Kidney (tissue), 14 donors: ENCODE measurements around the gene USP48. TPM values are rescaled to one million over a fixed set of nuclear protein-coding genes. Genes with fewer than 3 reads are reported as not detected.

ENCODE experiments used
- DNase-seq, 5 donors: peaks; one replicate each; pipeline ENCODE4 v3.0.0-alpha.2; 2013 to 2020
- FAIRE-seq: peaks from 2 replicates; lab custom pipeline; 2012; peaks lifted over from hg19 to GRCh38; lab: Jason Lieb, UNC
- H3K27ac ChIP-seq, 2 donors: one replicate each; pipeline ENCODE4 v1.7.0; 2013; ENCODE audit warnings: low read depth in 2 of 2, low read length in 2 of 2, inconsistent platforms in 1 of 2
- H3K27me3 ChIP-seq: one replicate; pipeline ENCODE4 v1.7.1; 2013; ENCODE audit warnings: low read length, inconsistent platforms; ENCODE audit not compliant: control insufficient read depth, insufficient read depth
- H3K36me3 ChIP-seq, 3 donors: one replicate each; pipeline versions ENCODE4 v1.7.0 to v1.7.1; 2013; ENCODE audit warnings: low read length in 3 of 3, control low read depth in 1 of 3, inconsistent platforms in 1 of 3; ENCODE audit not compliant: insufficient read depth in 3 of 3, control insufficient read depth in 2 of 3
- H3K4me1 ChIP-seq, 3 donors: one replicate each; pipeline versions ENCODE4 v1.7.0 to v1.7.1; 2013; ENCODE audit warnings: low read length in 3 of 3, inconsistent platforms in 1 of 3, low read depth in 1 of 3; ENCODE audit not compliant: control insufficient read depth in 2 of 3, insufficient read depth in 2 of 3
- H3K4me3 ChIP-seq, 3 donors: one replicate each; pipeline versions ENCODE4 v1.7.0 to v1.8.1; 2013; ENCODE audit warnings: low read length in 3 of 3, control low read depth in 1 of 3, inconsistent platforms in 1 of 3
- H3K9ac ChIP-seq, 3 donors: one replicate each; pipeline versions ENCODE4 v1.7.0 to v1.7.1; 2013; ENCODE audit warnings: low read length in 3 of 3, control low read depth in 1 of 3, inconsistent platforms in 1 of 3
- H3K9me3 ChIP-seq, 3 donors: one replicate each; pipeline versions ENCODE4 v1.7.0 to v1.7.1; 2013; ENCODE audit warnings: low read length in 3 of 3, control low read depth in 1 of 3, inconsistent platforms in 1 of 3; ENCODE audit not compliant: control insufficient read depth in 2 of 3, insufficient read depth in 1 of 3
- intact Hi-C: fragments of 100-400 bp; cut with DNase I; formaldehyde crosslinking; loops from one replicate; pipeline ENCODE4 v1.11.1; 2022
- polyA plus RNA-seq: library from polyadenylated mRNA; stranded (reverse); fragments of 350-450 nt; fragmentation: Illumina TruSeq; extraction: RNeasy Lipid Tissue Mini Kit (QIAGEN cat#74804); gene quantifications from one replicate; pipeline ENCODE4 v1.2.3, GENCODE V29; 2014; ENCODE audit warnings: low read depth, low replicate concordance; ENCODE audit not compliant: insufficient read depth
- total RNA-seq: library from RNA; stranded (reverse); fragmentation: NEBNext Ultra II Directional; extraction: Animal tissue kit (Norgen Biotek cat#: 25700); gene quantifications from one replicate; pipeline ENCODE4 v1.2.1, GENCODE V29; 2021
- TF ChIP-seq, protein P1 (sequence below): IDR thresholded peaks from 3 replicates; pipeline ENCODE4 v1.5.1; 2012; ENCODE audit warnings: mild to moderate bottlenecking, moderate library complexity, borderline replicate concordance; ENCODE audit not compliant: insufficient read depth; ENCODE audit errors: extremely low read depth
- donor health status: control.
- donor health status: control.
- donor health status: control.
- donor health status: control.
- donor health status: control.
- donor health status: DM: yes; HTN: yes; CAD: no.
- donor health status: Normal renal cell carcinoma (clear cell type).

The USP48 gene
- total and polyA plus RNA-seq, 2 donors from 2014 or later: 16.7 to 62.8 TPM

DNA sequence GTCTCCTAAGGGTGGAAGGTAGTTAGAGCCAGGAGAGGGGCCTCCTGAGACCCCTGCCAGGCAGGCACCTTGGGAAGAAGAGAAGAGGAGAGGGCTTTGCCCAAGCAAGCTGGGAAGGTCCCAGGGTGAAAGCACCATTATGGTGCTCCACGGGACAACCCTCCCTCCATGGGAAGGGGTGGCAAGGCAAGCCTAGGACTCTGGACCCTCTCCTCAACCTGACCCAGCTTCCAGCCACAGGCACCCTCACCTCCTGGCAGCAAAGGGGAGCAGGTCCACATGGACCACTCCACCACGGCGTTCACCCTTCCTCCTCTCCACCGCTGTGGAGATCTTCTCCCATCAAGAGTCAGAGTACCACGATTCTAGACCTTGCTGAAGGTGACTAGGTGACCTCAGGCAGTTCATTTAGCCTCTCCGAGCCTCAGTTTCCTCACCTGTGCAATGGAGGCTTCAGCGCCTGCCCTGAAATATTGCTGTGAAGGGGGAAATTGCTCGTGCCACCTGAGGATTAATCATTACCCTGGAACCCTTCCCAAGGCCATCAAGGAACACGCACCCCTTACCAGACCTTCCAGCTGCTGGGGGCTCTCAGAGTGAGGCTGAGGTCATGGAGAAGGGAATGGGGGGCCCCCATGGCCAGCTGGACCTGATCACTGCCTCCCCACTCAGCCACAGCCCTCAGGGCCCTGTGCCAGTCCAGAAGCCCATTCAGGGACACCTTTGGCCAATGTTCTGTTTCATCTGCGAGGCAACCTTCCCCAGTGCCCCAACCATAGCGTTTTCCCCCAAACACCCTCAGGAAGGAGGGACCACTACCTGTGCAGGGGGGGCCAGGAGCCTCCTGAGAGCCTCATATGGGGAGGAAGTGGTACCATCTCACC lies 115.4 kb downstream of the USP48 start:
- TF ChIP-seq, protein P1, sequence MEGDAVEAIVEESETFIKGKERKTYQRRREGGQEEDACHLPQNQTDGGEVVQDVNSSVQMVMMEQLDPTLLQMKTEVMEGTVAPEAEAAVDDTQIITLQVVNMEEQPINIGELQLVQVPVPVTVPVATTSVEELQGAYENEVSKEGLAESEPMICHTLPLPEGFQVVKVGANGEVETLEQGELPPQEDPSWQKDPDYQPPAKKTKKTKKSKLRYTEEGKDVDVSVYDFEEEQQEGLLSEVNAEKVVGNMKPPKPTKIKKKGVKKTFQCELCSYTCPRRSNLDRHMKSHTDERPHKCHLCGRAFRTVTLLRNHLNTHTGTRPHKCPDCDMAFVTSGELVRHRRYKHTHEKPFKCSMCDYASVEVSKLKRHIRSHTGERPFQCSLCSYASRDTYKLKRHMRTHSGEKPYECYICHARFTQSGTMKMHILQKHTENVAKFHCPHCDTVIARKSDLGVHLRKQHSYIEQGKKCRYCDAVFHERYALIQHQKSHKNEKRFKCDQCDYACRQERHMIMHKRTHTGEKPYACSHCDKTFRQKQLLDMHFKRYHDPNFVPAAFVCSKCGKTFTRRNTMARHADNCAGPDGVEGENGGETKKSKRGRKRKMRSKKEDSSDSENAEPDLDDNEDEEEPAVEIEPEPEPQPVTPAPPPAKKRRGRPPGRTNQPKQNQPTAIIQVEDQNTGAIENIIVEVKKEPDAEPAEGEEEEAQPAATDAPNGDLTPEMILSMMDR: no peak
- FAIRE-seq (no peak), DNase-seq (no peak)
- Histone ChIP-seq H3K36me3 (no peaks in the 10 kb centered on the region), H3K27ac (no peak overlapping the region), H3K4me3 (peak overlapping the region in 2 of 3 donors; percentile 32 to 52), H3K27me3 (peaks cover 2% of the 10 kb centered on the region), H3K9ac (no peak overlapping the region), H3K4me1 (peaks cover 0 to 23% (median 11%) of the 10 kb centered on the region in 3 donors), H3K9me3 (no peaks in the 10 kb centered on the region)
- intact Hi-C loops: no loop called here

DNA sequence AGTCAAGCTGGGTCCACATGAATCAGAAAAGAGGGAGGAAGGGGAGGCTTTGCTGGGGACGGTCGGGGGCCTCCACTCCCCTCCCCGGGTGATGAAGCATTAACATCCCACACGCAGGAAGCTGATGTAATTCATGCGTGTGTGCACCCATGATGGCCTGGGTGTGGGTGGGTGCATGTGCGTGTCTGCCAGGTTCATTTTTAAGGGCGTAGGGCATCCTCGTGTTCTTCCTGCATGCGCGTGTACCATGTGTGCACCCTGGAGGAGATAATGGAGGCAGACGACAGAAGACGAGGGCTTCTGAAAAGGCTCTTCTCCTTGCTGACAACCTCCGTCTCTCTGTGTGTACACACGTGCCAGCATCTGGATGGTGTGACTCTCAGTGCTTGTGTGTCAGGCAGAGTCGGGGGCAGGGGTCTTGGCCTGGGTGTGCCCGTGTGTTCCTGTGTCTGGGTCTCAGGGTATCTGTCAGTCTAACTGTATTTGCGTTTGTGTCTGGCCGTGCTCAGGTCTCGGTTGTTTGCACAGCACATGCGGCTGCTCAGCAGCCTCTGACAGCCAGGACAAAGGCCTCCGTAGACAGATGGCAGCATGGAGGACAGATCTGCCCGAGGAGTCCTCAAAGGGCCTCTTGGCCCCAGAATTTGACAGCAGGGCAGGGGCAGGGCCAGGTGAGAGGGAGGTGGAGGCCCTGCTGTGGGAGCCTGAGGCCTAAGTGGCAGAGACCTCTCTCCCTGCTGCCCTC lies 116.2 kb downstream of the USP48 start:
- no peak overlapping the region for H3K4me3 ChIP-seq
- peaks cover 0 to 15% (median 4%) of the 10 kb centered on the region in 3 donors for H3K4me1 ChIP-seq
- no peak for FAIRE-seq
- TF ChIP-seq, protein P1: no peak
- no peak overlapping the region for H3K27ac ChIP-seq
- DNase-seq: peak in 1 of 5 donors; percentile 24
- intact Hi-C loops: no loop called here
- no peaks in the 10 kb centered on the region for H3K9me3 ChIP-seq
- H3K27me3 ChIP-seq: peaks cover 2% of the 10 kb centered on the region
- no peak overlapping the region for H3K9ac ChIP-seq
- no peaks in the 10 kb centered on the region for H3K36me3 ChIP-seq

DNA sequence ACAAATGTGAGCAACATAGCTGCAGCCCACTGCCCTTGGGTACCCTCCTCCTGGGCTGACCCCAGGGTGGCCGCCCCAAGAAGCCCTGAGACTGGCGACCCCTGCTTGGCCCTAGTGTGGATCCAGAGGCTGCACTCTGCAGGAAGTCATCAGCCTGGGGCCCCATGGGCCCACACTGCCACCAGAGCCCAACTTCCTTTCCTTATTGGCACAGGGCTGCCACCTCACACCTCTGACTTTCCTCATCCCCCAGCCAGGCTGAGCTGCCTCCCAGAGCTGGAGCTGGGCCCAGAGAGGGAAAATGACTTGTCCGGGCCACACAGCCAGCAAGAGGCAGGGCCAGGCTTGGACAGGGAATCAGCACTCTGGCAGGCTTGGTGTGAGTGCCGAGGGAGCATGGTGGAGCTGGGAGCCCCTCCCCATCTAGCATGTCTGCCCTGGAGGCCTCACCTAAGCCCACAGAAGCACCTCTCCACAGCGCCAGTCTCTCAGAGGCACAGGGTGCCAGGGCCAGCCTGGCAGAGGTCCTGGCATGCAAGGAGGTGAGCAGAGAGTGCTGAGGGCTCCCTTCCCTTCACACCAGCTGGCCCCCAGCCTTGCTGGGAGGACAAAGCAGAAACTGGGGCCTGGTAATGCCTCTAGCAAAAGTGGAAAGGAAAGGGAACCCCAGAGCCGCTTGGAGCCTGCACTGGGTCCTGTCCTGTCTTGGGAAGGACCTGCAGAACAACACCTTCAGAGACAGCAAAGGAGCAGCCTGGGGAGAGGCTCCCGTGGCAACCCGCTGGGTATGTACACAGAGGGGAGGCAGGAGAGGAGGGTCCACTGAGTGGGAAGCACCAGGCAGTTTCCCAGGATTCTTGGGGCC lies 117.0 kb downstream of the USP48 start:
- intact Hi-C loops: no loop called here
- peaks cover 2% of the 10 kb centered on the region for H3K27me3 ChIP-seq

More for the DNA sequence above, 117.0 kb downstream of the USP48 start:
- DNase-seq (peak in 1 of 5 donors; percentile 32), FAIRE-seq (no peak)
- H3K36me3 ChIP-seq: no peaks in the 10 kb centered on the region
- TF ChIP-seq, protein P1: no peak
- no peak overlapping the region for H3K27ac ChIP-seq
- no peak overlapping the region for H3K9ac ChIP-seq
- H3K4me1 ChIP-seq: peaks cover 0 to 11% (median 0%) of the 10 kb centered on the region in 3 donors
- H3K9me3 ChIP-seq: no peaks in the 10 kb centered on the region
- H3K4me3 ChIP-seq: no peak overlapping the region
